GM19468 (cell line): ENCODE measurements around the gene SESN2.
A peak's percentile ranks its signal among the peaks of the same experiment; 100 is the strongest.

Source experiments
- ATAC-seq: cut with Tn5 transposase; IDR thresholded peaks from one replicate; pipeline ENCODE4 v1.9.1; 2021; ENCODE audit warnings: mild to moderate bottlenecking, moderate library complexity, moderate number of reproducible peaks; ENCODE audit not compliant: unreplicated experiment; ENCODE audit errors: extremely low read depth

SESN2 gene, protein sequence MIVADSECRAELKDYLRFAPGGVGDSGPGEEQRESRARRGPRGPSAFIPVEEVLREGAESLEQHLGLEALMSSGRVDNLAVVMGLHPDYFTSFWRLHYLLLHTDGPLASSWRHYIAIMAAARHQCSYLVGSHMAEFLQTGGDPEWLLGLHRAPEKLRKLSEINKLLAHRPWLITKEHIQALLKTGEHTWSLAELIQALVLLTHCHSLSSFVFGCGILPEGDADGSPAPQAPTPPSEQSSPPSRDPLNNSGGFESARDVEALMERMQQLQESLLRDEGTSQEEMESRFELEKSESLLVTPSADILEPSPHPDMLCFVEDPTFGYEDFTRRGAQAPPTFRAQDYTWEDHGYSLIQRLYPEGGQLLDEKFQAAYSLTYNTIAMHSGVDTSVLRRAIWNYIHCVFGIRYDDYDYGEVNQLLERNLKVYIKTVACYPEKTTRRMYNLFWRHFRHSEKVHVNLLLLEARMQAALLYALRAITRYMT

DNA sequence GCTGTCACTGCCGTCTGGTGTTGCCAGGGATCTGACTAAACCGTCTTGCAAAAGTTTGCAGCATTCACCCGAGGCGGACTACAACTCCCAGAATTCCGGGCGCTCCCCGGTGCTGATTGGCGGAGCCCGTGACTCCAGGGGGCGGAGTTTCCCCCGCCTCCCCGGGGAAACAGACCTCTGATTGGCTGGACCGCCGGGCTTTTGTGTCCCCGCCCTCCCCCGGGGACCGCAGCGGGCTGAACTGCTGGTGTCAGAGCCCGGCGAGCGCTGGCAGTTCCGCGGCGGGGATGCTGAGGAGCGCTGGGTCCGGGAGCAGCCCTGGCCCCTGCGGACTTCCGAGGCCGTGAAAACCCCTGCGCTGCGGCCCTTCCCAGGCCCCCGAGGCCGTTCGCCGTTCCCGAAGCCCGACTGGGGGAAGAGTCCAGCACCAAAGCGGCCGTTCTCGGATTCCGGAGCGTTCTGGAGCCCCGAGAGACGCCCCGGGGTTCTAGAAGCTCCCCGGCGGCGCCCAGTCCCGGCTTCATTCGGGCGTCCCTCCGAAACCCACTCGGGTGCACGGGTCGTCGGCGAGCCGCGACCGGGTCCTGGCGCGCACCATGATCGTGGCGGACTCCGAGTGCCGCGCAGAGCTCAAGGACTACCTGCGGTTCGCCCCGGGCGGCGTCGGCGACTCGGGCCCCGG is at the start of gene SESN2:
Gene SESN2, plus strand, starts transcription at position 267 of the 682 bp plus-strand sequence. Its CDS starts 330 bp downstream, at position 597.
- peak; percentile 86 for ATAC-seq

DNA sequence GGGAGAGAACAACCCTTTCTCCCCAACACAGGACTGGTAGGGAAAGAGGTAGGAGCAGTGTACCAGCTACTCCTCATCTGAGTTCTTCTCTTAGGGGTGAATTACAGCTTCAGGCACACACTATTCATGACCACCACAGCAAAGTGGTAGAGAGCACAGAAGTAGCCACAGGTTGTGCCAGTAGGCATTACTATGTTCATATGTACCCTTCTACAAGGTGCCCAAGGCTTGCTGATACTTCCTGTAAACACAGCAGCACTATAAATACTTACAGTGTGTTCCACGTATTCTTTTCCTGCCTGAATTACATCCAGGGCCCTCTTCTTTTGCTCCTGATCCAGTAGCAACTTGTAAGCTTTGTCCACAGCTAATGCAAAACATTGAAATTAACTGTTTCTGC is 49.6 kb upstream of the SESN2 start:
- ATAC-seq = no peak

DNA sequence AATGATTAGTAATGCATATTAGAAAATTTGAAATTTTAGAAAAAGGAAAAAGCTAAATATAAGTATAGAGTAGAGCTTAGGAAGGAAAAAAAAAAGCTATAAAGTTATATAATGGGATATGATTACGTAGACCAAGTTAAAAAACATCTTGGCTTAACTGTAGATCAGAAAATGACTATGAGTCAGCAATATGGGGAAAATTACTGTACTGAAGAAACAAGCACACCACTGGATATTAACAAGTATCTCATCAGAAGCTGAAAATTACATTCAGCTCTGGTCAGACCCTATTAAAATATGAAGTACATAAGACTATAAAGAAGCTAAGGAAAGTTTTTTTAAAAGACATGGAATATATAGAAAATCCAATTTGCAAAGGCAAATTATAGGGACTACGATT is 46.0 kb upstream of the SESN2 start:
- ATAC-seq = no peak

DNA sequence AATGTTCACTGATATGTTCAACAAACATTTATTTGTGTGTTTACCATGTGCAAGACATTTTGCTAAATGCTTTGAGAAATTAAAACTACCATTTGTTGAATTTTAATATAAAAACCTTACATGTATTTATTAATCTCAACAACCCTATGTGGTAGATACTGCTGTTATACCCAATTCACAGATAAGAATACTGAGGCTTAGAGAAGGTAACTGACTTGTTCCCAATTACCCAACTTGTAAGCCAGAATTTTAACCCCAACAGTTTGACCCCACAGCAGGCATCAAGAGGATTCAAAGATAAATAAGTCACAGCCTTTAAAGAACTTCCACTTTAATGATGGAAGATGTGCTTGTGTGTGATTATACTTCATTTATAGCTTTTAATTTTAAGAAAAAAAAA is 30.2 kb upstream of the SESN2 start:
- ATAC-seq = no peak

DNA sequence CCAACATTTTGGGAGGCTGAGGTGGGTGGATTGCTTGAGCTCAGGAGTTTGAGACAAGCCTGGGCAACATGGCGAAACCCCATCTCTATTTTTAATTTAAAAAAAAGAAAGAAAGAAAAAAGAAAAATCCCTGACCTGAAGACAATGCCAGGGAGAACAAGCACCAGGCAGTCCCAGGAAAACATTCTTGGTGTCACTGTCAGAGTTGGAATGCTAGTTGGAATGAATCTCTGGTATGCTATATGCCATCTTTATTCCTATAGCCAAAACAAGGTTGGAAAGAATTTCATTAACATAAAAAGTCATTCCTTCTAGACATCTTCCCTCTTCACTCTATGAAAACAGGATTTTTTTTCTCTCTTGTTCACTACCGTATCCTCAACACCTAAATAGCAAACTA is 29.3 kb upstream of the SESN2 start:
- ATAC-seq = no peak

DNA sequence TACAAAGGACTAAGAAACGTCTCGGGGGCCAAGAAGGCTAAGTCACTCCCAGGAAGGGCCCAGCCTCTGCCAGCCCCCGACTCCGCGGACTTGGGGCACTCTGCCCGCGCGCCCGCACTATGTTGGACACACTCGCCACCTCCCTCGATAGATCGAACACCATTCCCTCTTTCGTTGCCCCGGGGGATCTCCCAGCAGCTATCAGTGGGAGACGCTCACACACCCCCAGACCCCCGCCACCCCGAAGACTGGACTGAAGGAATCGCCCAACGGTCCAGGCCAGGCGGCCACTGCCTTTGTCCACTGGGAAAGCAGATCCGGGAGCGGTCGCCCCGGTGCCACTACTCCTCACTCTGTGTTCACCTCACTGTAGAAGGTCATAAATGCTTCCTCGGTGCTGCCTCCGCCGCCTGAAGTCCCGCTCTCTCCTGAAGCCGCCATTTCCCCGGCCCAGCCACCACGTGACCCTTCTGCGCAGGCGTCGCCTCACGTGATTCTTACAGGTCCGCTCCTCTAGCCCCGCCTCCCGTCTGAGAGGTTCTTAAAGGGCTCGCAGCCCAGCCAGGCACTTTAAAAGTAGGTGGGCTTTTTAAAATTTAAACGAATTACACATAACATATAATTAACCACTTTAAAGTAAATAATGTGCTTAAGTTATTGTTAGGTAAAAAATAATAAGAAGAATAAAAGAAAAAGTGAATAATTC is 26.6 kb upstream of the SESN2 start, which contains the start of gene DNAJC8:
Gene DNAJC8, minus strand, starts transcription at position 472 of the 706 bp plus-strand sequence. Its CDS starts 31 bp downstream, at position 441.
- ATAC-seq = peak; percentile 57

DNA sequence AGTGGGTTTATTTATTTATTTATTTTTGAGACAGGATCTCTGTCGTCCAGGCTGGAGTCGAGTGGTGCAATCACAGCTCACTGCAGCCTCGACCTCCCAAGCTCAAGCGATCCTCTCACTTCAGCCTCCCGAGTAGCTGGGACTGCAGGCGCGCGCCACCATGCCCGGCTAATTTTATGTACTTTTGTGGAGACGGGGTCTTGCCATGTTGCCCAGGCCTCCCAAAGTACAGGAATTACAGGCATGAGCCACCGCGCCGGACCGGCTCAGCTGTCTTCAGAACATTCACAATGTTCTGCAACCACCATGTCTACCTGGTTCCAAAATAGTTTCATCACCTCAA is 26.1 kb upstream of the SESN2 start:
- no peak for ATAC-seq

DNA sequence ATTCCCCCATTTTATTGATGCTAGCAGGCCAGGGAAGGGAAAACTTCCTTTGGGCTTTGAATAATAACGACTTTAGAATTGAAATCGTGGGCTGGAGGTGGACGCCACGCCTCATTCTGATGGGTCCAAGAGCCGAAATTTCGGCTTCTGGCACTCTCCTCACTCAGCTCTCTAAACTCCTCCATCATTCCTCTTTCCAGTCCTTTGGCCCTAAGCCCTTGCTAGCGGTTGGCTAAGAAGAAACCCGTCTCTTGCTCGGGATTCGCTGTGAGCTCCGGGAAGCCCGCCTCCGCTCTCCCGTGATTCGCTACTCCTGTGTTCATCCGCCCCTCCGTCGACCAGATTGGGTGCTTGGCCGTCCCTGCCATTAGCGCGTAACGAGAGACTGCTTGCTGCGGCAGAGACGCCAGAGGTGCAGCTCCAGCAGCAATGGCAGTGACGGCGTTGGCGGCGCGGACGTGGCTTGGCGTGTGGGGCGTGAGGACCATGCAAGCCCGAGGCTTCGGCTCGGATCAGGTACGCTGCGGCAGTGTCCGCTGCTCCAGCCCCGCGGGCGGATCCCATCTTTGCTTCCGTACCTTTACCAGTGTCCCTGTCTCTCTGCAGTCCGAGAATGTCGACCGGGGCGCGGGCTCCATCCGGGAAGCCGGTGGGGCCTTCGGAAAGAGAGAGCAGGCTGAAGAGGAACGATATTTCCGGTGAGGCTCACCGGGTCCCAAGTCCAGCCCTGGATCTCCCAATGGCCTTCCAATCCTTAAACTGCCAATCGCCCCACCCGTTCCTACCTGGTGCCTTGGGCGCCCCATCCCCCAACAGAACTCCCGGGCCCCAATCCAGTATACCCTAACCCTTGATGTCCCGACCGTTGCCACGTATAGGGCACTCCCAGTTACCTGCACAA is 23.3 kb upstream of the SESN2 start, which contains the start of gene ATP5IF1:
Gene ATP5IF1, plus strand, starts transcription at position 370 of the 901 bp plus-strand sequence. Its CDS starts 60 bp downstream, at position 430.
- peak; percentile 52 for ATAC-seq

DNA sequence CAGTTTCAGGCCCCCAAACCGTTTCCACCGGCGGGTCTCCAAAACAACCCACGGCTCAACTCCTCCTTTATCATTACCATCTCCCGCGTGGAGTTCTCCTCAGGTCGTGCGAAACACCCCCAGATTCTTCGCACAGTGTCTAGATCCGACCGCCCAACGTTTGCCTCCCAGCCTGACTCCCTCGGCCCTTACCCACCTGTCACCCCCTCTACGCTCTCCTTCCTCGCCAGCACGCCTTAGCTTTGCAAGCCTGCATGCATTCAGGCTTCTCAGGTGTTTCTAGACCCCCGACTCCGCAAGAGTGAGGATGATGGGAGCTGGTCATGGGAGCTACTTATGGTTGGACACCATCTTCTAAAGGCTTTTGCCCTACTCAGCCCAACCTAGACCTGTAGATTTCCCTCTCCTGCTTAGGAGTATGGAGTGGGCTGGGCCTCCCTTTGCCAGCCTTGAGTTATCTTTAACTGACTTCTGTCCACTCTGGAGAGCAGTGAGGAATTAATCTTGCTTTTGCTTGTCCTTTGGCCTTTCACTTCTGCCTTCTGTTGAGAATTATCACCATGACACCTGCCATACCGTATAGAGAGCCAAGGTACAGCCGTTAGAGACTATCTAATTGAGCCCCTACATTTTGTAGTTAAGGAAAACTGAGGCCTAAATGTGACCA is 22.5 kb upstream of the SESN2 start:
- ATAC-seq = no peak

DNA sequence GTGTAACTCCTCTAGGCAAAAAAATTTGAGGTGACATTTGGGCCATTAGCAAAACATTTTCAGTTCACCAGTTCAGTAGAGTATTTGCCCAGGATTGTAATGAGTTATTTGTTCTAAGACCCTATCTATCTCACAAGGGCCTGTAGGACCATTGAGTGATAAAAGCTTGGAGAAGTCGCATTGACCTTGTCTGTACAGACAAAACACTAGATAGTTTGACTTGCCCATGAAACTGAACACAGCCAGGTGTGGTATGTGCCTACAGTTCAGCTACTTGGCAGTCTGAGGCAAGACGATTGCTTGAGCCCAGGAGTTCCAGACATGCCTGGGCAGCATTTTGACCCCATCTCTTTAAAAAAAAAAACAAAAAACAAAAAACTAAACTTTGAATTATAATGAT is 20.3 kb upstream of the SESN2 start:
- no peak for ATAC-seq

DNA sequence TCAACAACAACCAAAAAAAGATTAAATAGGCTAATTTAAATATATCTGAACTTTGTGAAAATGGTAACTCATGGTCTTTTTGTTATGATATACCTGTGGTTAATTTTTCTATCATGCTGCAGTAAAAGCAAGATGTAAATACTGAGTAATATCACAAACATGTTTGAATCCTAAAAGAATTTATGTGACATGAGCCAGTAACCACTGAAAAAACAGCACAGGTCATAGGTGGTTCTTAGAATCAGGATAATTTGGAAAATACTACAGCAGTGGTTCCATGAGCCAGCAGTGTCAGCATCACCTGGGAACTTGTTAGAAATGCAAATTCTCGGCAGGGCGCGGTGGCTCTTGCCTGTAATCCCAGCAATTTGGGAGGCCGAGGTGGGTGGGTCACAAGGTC is 19.3 kb upstream of the SESN2 start:
- ATAC-seq = no peak

DNA sequence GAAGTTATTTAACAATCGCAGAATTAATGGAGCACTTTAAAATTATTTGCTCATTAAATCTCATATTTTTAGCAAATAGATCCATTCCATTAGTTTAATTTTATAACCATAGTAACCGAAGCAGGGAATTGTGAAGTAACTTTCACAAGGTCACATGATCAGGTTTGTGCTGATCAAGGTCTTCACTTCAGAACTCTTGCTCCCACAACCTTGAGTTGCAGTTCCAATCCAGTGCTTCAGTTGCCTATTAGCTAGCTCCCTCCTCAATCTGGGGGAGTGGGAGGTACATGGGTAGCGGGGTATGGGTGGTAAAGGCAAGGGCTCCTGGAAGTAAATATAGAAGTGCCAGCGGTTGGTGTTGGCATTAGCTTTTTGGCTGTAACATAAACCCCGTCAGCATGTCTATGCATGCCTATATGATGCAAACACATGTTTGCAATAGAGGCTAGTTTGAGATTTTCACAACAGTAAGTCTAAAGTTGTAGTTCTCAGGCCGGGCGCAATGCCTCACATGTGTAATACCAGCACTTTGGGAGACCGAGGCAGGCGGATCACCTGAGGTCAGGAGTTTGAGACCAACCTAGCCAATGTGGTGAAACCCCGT is 17.6 kb upstream of the SESN2 start:
- ATAC-seq = no peak

DNA sequence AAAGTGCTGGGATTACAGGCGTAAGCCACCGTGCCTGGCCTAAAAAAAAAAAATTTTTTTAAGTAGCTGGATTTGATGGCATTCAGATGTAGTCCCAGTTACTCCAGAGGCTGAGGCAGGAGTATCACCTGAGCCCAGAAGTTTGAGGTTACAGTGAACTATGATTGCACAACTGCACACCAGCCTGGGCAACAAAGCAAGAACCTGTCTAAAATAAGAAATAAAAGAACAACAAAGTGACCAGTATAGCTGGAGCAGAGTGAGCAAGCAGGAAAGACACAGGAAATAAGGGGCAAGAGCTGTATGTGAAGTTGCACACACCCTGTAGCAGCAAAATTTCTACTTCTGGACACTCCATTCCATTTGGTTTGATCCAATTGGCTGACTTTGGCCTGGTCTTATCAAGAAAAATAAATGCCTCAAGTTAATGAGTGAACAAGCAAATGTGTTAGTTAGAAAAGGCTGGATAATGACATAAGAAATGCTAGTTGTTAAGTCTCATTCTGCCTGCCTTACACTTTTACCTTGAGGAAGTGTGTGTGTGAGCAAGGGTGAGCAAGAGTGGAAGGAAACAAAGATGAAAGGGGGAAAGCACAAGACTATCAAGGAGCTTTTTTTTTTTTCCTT is 15.5 kb upstream of the SESN2 start:
- ATAC-seq = no peak

DNA sequence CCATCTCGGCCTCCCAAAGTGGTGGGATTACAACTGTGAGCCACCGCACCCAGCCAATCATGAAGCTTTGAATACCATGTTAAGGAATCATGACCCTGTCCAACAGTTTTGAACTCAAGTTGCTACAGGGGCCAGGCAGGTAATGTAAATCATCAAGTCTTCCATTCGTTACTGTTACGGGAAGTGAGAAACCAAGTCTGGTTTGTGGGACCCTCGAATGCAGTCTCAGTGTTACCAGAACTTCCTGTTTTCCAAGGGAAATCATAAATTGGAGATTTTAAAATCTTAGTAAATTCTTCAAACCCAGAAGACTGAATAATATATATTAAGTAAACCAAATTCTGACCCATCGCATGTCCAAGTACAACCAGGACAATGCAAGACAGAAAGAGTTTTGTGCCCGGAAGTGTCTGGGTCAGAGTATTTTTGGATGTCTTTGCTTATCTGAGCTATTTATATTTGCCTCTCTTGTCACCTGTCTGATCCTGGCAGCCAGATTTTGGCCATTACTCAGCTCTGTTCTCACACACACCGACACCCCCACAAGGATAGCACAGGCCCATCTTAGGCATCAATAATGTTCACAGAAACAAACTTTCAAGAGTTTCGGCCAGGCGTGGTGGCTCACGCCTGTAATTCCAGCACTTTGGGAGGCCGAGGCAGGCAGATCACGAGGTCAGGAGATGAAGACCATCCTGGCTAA is 14.6 kb upstream of the SESN2 start:
- ATAC-seq = no peak

DNA sequence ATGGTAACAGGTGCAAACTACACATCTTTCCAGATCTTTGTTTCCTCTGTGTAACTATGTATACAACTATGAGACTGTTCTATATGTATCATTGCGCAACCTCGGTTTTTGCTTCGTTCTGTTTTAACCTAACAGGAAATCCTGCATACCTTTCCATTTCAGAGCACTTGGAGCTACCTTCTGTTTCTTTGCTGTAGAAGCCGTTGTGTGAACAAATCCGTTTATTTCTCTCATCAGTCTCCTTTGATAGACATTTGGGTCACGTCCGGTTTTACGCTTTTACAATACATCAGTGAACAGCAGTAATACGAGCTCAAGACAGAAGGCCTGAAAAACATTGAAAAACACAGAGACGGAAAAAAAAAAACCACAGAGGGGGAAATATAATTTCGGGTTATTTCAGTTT is 12.9 kb upstream of the SESN2 start:
- ATAC-seq = no peak

DNA sequence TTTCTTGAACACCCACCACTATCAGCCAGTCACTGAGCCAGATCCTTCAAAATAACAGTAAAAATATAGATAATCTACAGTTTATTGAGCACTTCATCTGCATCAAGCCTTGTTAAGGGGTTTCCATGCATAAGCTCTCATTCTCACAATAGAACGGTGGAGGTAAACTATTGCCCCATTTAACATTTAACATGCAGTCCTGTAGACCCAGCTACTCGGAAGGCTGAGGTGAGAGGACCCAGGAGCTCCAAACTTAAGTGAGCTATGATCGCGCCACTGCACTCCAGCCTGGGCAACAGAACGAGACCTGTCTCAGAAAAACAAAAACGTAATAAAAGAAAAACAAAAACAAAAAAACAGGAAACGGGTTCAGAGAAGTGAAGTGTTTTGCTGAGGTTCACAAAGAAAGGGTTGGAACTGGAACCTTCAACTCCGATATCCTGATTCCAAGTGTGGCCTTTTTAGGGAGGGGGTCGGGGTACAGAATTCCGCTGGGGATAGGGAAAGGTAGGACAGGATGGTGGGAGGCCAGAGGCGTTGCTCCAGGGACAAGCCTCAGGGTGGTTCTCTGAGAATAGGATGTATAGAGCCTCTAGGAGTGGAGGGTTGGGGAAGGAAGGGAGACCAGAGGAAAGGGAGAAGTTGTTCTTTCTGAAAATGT is 11.6 kb upstream of the SESN2 start:
- no peak for ATAC-seq

DNA sequence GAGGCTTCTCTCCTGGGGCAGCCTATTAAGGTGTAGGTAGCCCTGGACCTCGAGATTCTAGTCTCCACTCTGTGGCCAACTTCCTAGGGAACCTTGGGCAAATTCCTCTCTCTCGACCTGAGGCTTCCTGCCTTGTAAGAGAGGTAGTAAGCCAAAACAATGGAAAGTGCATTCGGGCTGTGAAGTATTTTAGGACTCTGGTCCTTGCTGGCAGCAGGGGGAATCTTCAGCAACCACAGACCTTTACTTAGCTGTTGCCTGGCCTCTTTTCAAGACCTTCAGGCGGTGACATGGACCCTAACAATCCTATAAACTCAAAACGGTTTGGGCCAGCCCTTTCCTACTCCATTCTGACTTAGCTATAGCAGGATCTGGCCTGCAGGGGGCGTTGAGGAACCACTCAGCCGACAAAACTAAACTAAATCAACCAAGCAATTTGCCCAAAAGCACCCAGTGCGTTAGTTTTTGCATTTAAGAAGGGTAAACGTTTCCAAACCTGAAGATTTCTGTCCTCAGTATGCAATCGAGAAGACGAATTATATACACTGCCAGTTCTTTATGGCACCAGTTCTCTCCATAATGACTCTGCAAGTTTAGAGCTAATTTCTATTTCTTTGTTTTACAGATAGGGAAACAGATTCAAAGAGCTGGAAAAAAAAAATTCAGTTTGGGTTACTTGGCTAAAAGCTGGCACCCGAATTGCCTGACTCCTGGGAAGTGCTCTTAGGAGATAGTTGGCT is 10.9 kb upstream of the SESN2 start:
- no peak for ATAC-seq
